Testis (tissue), 3 donors: ENCODE measurements around the gene RPS6KB1. TPM values are rescaled to one million over a fixed set of nuclear protein-coding genes. Genes with fewer than 3 reads are reported as not detected.

ENCODE experiments used
- DNase-seq: peaks from one replicate; pipeline ENCODE4 v3.0.0-alpha.2; 2019
- H3K27ac ChIP-seq, 2 donors: fragments of 200-600 bp; sonication (generic); one replicate each; pipeline ENCODE4 v1.5.1; 2019
- H3K27me3 ChIP-seq: fragments of 200-600 bp; sonication (generic); one replicate; pipeline ENCODE4 v1.5.1; 2019
- H3K36me3 ChIP-seq: fragments of 200-600 bp; sonication (generic); one replicate; pipeline ENCODE4 v1.5.1; 2017; ENCODE audit warnings: low read depth; ENCODE audit errors: missing control alignments
- H3K4me1 ChIP-seq: fragments of 200-600 bp; sonication (generic); one replicate; pipeline ENCODE4 v1.5.1; 2019
- H3K4me3 ChIP-seq, 2 donors: fragments of 200-600 bp; sonication (generic); one replicate each; pipeline ENCODE4 v1.5.1; 2017 to 2019
- H3K9me3 ChIP-seq: fragments of 200-600 bp; sonication (generic); one replicate; pipeline ENCODE4 v1.5.1; 2017
- POLR2A ChIP-seq: fragments of 450-650 bp; IDR thresholded peaks from one replicate; pipeline ENCODE4 v1.6.1; 2017; ENCODE audit warnings: antibody characterized with exemption, mild to moderate bottlenecking, moderate library complexity
- WGBS, 2 donors: methylation state at CpG; one replicate each; pipeline ENCODE4 v1.1.5; 2018; 5-methylcytosine and 5-hydroxymethylcytosine counted together
- intact Hi-C: fragments of 100-400 bp; cut with DNase I; formaldehyde crosslinking; loops from one replicate; pipeline ENCODE4 v1.15.1; 2023; ENCODE audit warnings: low total_unique reads
- polyA plus RNA-seq: library from polyadenylated mRNA; stranded (reverse); fragments of 350-450 nt; fragmentation: Illumina TruSeq; extraction: RNeasy Lipid Tissue Mini Kit (QIAGEN cat#74804); gene quantifications from one replicate; pipeline ENCODE4 v1.2.3, GENCODE V29; 2014; ENCODE audit warnings: low read depth, low replicate concordance; ENCODE audit not compliant: insufficient read depth
- total RNA-seq, 2 donors: library from RNA; depleted of rRNA; stranded (reverse); fragments of >200 nt; gene quantifications; one replicate each; pipeline ENCODE4 v1.2.3, GENCODE V29; 2016
- TF ChIP-seq, protein P1 (sequence below), 3 experiments: fragments of 450-650 bp in 2 of 3; fragments of 200-600 bp in 1 of 3; sonication (generic) in 1 of 3; IDR thresholded peaks; one replicate each; pipeline ENCODE4 v1.5.1; 2016 to 2019; ENCODE audit warnings: antibody characterized with exemption in 3 of 3, mild to moderate bottlenecking in 2 of 3, moderate library complexity in 1 of 3

The RPS6KB1 gene
- total and polyA plus RNA-seq, 3 donors from 2014 or later: 13.3 to 46.1 (median 44.5) TPM

DNA sequence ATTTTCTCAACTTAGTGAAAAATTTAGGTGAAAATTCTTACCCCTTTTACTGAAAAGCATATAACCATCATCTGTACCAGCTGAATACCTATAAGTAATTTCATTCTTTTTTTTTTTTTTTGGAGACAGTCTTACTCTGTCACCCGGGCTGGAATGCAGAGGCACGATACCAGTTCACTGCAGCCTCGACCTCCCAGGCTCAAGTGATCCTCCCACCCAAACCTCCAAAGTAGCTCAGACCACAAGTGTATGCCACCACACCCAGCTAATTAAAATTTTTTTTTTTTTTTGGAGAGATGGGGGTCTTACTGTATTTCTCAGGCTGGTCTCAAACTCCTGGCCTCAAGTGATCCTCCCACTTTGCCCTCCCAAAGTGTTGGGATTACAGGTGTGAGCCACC, 34.0 kb upstream of the RPS6KB1 start:
- Histone ChIP-seq H3K4me3 (no peak overlapping the region), H3K36me3 (no peaks in the 10 kb centered on the region), H3K4me1 (peaks cover 8% of the 10 kb centered on the region), H3K27me3 (no peaks in the 10 kb centered on the region), H3K9me3 (no peaks in the 10 kb centered on the region), H3K27ac (no peak overlapping the region)
- TF ChIP-seq, protein P1, sequence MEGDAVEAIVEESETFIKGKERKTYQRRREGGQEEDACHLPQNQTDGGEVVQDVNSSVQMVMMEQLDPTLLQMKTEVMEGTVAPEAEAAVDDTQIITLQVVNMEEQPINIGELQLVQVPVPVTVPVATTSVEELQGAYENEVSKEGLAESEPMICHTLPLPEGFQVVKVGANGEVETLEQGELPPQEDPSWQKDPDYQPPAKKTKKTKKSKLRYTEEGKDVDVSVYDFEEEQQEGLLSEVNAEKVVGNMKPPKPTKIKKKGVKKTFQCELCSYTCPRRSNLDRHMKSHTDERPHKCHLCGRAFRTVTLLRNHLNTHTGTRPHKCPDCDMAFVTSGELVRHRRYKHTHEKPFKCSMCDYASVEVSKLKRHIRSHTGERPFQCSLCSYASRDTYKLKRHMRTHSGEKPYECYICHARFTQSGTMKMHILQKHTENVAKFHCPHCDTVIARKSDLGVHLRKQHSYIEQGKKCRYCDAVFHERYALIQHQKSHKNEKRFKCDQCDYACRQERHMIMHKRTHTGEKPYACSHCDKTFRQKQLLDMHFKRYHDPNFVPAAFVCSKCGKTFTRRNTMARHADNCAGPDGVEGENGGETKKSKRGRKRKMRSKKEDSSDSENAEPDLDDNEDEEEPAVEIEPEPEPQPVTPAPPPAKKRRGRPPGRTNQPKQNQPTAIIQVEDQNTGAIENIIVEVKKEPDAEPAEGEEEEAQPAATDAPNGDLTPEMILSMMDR (IDR thresholded peaks at IDR 0.05): no peak
- TF ChIP-seq POLR2A: no peak
- DNase-seq: no peak
- intact Hi-C loops: no loop called here
- WGBS, 2 donors: 71 to 76% methylated on average over 3 of the region's 3 CpGs

DNA sequence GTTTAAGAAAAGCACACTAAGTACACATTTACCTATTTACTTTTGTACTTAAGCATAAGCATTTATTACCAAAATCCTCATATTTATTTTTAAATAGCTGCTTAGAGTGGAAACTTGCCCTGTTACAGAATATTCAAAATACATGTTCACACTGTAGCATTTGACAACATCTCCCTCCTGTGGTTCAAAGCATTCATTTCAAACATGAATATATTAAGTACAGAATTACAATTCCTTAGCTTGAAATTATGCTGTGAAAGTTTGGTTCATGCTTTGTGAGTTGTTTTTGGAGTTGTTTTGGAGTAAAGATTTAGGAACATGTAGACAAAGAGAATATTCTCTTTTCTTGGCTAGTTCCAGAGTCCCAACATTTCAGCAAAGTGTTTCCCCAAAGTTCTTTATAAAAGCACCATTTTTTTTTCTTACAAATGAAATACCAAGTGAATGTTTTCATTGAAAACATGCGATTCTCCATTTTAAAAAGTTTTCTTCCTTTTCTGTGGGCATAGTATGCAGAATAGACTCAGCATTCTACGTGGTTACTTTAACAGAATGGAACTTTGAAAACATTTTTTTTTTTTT, 33.4 kb upstream of the RPS6KB1 start:
- intact Hi-C loops: no loop called here
- Histone ChIP-seq H3K27ac (no peak overlapping the region), H3K36me3 (no peaks in the 10 kb centered on the region), H3K27me3 (no peaks in the 10 kb centered on the region), H3K9me3 (no peaks in the 10 kb centered on the region), H3K4me1 (peaks cover 2% of the 10 kb centered on the region), H3K4me3 (no peak overlapping the region)
- TF ChIP-seq POLR2A: no peak
- TF ChIP-seq, protein P1 (IDR thresholded peaks at IDR 0.05): peak; percentile 37 to 46 (median 40)
- DNase-seq: no peak
- 62 to 73% methylated on average over 2 of the region's 2 CpGs for WGBS, 2 donors

DNA sequence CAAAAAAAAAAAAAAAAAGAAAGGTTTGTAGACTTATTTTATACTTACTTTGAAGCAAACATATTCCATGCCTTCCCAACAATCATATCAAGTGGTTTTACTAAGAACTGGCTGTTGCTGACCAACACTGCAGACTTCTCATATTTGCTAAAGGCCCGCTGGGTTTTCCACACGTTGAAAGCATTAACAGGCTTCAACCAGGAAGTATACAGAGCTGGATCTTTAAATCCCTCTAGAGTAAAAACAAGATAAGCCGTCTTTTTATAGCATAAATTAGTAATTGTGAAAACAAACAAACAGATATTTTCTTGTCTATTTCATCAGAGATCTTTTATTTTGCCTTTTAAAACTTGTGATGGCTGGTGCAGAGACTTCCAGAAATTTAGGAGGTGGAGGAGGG, 29.3 kb upstream of the RPS6KB1 start:
- no peak for DNase-seq
- intact Hi-C loops: no loop called here
- 80 to 81% methylated on average over 3 of the region's 3 CpGs for WGBS, 2 donors
- Histone ChIP-seq H3K4me1 (no peaks in the 10 kb centered on the region), H3K9me3 (no peaks in the 10 kb centered on the region), H3K36me3 (no peaks in the 10 kb centered on the region), H3K27ac (no peak overlapping the region), H3K4me3 (no peak overlapping the region), H3K27me3 (no peaks in the 10 kb centered on the region)
- no peak for TF ChIP-seq POLR2A
- TF ChIP-seq, protein P1 (IDR thresholded peaks at IDR 0.05): no peak

DNA sequence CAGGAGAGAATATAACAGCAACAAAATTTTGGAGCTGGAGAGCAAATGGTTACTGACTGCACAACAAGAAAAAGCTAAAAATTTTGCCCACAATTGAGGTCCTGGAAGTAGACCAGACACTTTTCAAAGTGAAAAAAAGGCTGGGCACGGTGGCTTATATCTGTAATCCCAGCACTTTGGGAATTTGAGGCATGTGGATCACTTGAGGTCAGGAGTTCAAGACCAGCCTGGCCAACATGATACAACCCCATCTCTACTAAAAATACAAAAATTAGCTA, 23.0 kb upstream of the RPS6KB1 start:
- Histone ChIP-seq H3K9me3 (no peaks in the 10 kb centered on the region), H3K36me3 (no peaks in the 10 kb centered on the region), H3K27me3 (no peaks in the 10 kb centered on the region), H3K4me1 (no peaks in the 10 kb centered on the region), H3K4me3 (no peak overlapping the region), H3K27ac (no peak overlapping the region)
- 30 to 42% methylated on average over 1 of the region's 1 CpG for WGBS, 2 donors
- no peak for TF ChIP-seq POLR2A
- TF ChIP-seq, protein P1 (IDR thresholded peaks at IDR 0.05): no peak
- DNase-seq: no peak
- intact Hi-C loops: no loop called here

DNA sequence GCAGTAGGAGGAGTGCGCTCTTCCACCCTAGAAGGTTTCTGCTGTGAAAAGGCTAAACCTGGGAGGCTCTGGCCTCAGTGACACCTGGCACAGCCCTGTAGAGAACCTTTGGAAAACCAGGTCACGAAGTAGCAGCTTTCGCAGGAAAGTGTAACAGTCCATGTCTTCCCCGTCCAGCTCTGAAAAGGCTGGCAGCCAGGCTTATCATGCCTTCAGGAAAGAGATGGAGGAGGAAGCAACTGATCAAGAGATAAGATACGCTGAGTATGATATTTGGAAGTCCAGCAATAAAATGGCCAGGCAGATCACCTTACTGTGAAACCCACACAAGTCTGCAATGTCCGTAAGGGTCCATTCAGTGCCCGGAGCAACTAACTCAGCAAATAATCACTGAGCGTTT, 22.4 kb upstream of the RPS6KB1 start:
- DNase-seq: no peak
- 82 to 86% methylated on average over 8 of the region's 8 CpGs for WGBS, 2 donors
- no peak overlapping the region for H3K4me3 ChIP-seq
- no peaks in the 10 kb centered on the region for H3K36me3 ChIP-seq
- H3K9me3 ChIP-seq: no peaks in the 10 kb centered on the region
- no peaks in the 10 kb centered on the region for H3K27me3 ChIP-seq
- no peaks in the 10 kb centered on the region for H3K4me1 ChIP-seq
- intact Hi-C loops: no loop called here
- H3K27ac ChIP-seq: no peak overlapping the region
- no peak for TF ChIP-seq POLR2A
- TF ChIP-seq, protein P1 (IDR thresholded peaks at IDR 0.05): no peak
